ENCODE results near the gene DTHD1. TPM values are rescaled to one million over a fixed set of nuclear protein-coding genes. Genes with fewer than 3 reads are reported as not detected.
A peak's percentile ranks its signal among the peaks of the same experiment; 100 is the strongest.

DTHD1 gene
- total and polyA plus RNA-seq, 8 donors = 0.09 to 0.12 (median 0.09) TPM; not detected in 4

DNA sequence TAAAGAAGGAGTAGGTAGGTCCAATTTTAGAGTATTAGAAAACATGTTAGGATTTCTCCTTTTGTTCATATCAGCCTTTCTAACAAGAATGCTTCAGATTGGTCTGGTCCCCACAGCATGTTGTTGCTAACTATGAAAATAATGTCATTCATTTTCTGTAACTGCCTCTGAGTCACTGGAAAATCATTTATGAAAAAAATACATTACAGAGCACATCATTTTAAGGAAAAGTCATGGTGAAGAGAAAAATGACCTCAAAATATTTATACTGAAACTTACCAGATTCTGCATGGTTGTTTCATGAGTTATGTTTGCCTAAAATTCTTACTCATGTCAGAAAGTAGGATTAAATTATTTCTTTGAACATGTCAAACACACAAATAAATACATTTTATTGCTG, 35.2 kb downstream of the DTHD1 start:
- intact Hi-C loops (cut with DNase I) = no loop called here
- Histone ChIP-seq H3K27me3 (no peaks in the 10 kb centered on the region), H3K36me3 (no peaks in the 10 kb centered on the region), H3K9me3 (no peaks in the 10 kb centered on the region), H3K27ac (no peak overlapping the region), H3K4me1 (no peaks in the 10 kb centered on the region), H3K4me3 (no peak overlapping the region)
- DNase-seq (no peak), ATAC-seq (no peak), FAIRE-seq (no peak)
- TF ChIP-seq, protein P1, sequence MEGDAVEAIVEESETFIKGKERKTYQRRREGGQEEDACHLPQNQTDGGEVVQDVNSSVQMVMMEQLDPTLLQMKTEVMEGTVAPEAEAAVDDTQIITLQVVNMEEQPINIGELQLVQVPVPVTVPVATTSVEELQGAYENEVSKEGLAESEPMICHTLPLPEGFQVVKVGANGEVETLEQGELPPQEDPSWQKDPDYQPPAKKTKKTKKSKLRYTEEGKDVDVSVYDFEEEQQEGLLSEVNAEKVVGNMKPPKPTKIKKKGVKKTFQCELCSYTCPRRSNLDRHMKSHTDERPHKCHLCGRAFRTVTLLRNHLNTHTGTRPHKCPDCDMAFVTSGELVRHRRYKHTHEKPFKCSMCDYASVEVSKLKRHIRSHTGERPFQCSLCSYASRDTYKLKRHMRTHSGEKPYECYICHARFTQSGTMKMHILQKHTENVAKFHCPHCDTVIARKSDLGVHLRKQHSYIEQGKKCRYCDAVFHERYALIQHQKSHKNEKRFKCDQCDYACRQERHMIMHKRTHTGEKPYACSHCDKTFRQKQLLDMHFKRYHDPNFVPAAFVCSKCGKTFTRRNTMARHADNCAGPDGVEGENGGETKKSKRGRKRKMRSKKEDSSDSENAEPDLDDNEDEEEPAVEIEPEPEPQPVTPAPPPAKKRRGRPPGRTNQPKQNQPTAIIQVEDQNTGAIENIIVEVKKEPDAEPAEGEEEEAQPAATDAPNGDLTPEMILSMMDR (IDR thresholded peaks at IDR 0.05) = no peak

DNA sequence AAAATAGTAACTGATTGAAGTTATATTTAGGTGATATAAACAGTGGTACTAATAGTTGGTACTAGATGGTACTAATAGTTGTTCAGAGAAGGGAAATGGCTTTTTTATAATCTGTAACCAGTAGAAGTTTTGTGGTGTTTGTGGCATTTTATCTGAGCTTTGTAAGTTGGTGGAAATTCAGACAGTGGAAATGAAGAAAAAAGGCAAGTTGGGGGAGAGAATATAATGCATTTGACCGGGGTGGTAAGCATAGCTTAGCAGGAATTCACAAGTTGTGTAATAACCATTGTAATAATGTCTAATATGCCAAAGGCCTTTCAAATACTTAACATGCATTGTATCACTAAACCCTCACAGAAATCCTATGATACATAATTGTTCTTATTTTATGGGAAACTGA, 36.3 kb downstream of the DTHD1 start:
- intact Hi-C loops (cut with DNase I) = no loop called here
- TF ChIP-seq, protein P1 (IDR thresholded peaks at IDR 0.05) = no peak
- no peak overlapping the region for H3K27ac ChIP-seq
- H3K4me1 ChIP-seq = no peaks in the 10 kb centered on the region
- 71 to 73% methylated on average over 1 of the region's 1 CpG for WGBS, 2 donors
- no peak overlapping the region for H3K4me3 ChIP-seq
- no peaks in the 10 kb centered on the region for H3K36me3 ChIP-seq
- H3K27me3 ChIP-seq = no peaks in the 10 kb centered on the region
- FAIRE-seq (no peak), ATAC-seq (no peak), DNase-seq (no peak)
- H3K9me3 ChIP-seq = no peaks in the 10 kb centered on the region

DNA sequence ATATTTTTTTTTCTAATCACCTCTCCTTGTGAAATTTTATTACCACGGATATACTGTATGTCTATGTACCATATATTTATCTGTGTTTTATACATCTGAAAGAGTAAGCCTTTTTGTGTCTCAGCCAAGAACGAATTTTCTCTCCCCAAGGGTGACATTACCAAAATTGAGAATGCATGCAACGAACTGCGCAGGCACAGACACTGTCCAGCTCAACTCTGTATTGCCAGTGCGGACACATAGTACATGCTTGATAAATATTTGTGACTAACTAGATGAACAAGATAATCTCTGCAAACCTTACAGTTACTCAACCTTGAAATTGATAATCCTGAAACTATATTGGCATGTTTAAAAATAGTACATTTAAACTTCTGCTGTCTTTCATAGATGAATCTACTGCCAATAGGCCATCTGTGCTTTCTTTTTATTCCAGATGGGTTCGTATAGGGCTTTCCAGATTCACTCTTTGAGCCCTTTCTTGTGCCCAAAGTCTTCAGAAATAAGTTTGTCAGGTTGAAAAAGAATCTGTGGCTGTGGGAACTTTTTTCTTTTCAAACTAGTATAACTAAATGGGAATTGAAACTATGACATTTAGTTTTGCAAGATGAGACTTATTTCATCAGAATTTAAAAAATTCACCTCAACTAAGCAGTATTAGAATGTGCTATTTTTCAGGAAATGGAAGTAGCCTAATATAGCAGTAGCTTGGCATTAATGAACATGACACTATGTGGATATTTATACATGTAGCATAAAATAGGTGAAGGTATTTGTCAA, 38.9 kb downstream of the DTHD1 start:
- ATAC-seq (peak in 1 of 4 donors; percentile 37), DNase-seq (no peak), FAIRE-seq (no peak)
- no peak overlapping the region for H3K27ac ChIP-seq
- intact Hi-C loops (cut with DNase I) = no loop called here
- TF ChIP-seq, protein P1 (IDR thresholded peaks at IDR 0.05) = no peak
- no peaks in the 10 kb centered on the region for H3K36me3 ChIP-seq
- H3K9me3 ChIP-seq = no peaks in the 10 kb centered on the region
- no peaks in the 10 kb centered on the region for H3K27me3 ChIP-seq
- WGBS, 2 donors = 70 to 78% methylated on average over 6 of the region's 6 CpGs
- no peaks in the 10 kb centered on the region for H3K4me1 ChIP-seq
- no peak overlapping the region for H3K4me3 ChIP-seq

DNA sequence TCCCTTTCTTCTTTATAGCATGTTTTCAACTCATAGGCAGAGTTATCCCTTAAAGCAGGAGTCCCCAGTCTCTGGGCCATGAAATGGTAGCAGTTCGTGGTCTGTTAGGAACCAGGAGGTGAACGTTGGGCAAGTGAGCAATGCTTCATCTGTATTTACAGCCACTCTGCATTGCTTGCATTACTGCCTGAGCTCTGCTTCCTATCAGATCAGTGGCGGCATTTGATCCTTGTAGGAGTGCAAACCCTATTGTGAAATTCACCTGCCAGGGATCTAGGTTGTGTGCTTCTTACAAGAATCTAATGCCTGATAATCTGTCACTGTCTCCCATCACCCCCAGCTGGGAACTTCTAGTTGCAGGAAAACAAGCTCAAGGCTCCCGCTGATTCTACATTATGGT, 39.8 kb downstream of the DTHD1 start:
- intact Hi-C loops (cut with DNase I) = no loop called here
- DNase-seq (no peak), FAIRE-seq (no peak), ATAC-seq (no peak)
- Histone ChIP-seq H3K4me3 (no peak overlapping the region), H3K4me1 (no peaks in the 10 kb centered on the region), H3K36me3 (no peaks in the 10 kb centered on the region), H3K27ac (no peak overlapping the region), H3K27me3 (no peaks in the 10 kb centered on the region), H3K9me3 (no peaks in the 10 kb centered on the region)
- TF ChIP-seq, protein P1 (IDR thresholded peaks at IDR 0.05) = no peak
- WGBS, 2 donors = 42 to 51% methylated on average over 4 of the region's 4 CpGs

DNA sequence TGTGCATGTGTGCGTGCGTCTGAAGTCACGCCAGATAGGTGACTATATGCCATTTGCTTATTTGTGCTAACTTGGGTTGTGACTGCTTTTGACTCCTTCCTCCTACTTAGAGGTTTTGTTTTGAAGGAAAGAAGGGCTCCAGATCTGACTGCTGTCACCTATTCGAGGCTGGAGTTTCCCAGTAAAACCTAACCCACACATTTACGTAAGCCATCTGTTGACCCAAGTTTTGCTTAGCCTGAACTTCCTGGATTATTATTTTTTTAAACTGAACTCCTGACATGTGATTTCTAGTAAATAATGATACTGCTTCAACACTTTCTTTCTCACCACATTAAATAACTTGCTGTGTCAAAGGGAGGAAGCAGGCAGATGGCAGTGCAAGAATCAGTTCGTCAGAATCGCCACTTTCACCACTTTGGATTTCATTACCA, 41.5 kb downstream of the DTHD1 start:
- Histone ChIP-seq H3K27me3 (no peaks in the 10 kb centered on the region), H3K9me3 (no peaks in the 10 kb centered on the region), H3K36me3 (no peaks in the 10 kb centered on the region), H3K4me3 (no peak overlapping the region), H3K4me1 (no peaks in the 10 kb centered on the region), H3K27ac (no peak overlapping the region)
- TF ChIP-seq, protein P1 (IDR thresholded peaks at IDR 0.05) = no peak
- FAIRE-seq (no peak), DNase-seq (no peak), ATAC-seq (peak in 2 of 4 donors; percentile 69 to 75)
- 70 to 82% methylated on average over 7 of the region's 7 CpGs for WGBS, 2 donors
- intact Hi-C loops (cut with DNase I) = no loop called here

Data from pancreas (tissue), 10 donors.